GM10248 (cell line): ENCODE measurements around the gene COCH.
"Not testable (repeated sequence)": the region's sequence is repeated elsewhere in the genome, so short reads cannot be mapped to it uniquely, and the experiment has no call there.

Experiments
- CTCF ChIA-PET: fragments of 300-600 bp; sonication (Branson Sonifier 250); formaldehyde crosslinking; extraction: SDS; loops from one replicate; lab custom pipeline; 2021; ENCODE audit warnings: antibody characterized with exemption; lab: Yijun Ruan, JAX
- POLR2A ChIA-PET: fragments of 350-650 bp; sonication (Branson Sonifier 250); formaldehyde crosslinking; extraction: SDS; loops from one replicate; lab custom pipeline; 2020; ENCODE audit warnings: antibody characterized with exemption; lab: Yijun Ruan, JAX
- DNase-seq: peaks from one replicate; pipeline ENCODE4 v3.0.0; 2012; ENCODE audit errors: extremely low spot score
- CTCF ChIP-seq: IDR thresholded peaks from 2 replicates; pipeline ENCODE4 v1.5.1; 2012; ENCODE audit warnings: mild to moderate bottlenecking, low read depth; ENCODE audit errors: extremely low read depth, missing control alignments, control extremely low read depth

Gene COCH

DNA sequence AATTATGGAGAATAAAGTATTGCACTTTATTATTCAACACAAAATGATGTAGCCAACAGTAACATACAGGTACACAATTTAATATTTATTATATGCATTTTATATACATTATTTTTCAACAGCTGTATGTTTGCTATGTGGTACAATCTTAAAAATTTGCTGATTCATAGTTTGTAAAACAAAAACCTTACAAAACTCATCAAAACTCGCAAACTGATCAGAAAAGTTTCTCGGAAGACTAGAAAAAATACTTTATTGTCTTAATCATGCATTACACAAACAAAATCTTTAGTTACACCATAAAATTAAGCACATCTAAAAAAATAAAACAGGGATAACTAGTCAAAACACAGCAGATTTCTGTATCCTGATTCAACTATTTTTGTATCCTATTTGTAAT, 19.5 kb downstream of the COCH start:
- ChIA-PET CTCF (interaction anchor here (2.3 kb wide), 1 partner anchor 8 kb away, joined by 7 read pairs; no protein-coding TSS in a partner anchor), POLR2A (no interaction called here)
- no peak for TF ChIP-seq CTCF
- DNase-seq, result no peak

DNA sequence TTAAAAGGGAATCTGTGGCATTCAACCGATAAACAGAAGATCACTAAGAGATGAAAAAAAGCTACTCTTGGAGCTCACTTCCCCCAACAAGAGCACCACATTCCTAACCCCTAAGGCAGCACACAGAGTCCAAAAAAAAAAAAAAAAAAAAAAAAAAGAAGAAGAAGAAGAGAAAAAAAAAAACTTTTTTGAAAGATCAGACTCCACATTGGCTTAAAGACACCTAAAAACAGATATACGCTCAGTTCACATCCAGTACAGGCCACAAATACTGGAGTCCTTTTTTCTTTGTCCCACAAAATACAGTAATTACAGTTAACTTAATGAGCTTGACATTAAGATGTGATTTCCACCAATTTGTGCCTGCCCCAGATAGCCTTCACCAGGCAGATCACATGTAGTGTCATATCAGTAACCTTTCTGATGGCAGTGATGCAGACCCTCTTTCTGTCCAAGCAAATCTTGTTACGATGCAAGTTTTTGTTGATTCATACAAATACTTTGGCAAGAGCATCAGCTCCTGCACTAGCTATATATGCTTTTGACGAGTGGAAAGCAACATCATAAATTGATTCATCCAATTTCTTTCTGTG, 20.7 kb downstream of the COCH start:
- no peak for DNase-seq
- ChIA-PET POLR2A (no interaction called here), CTCF (interaction anchor here (1.1 to 2.3 kb wide), 5 partner anchors 9 to 175 kb away, joined by 3 to 7 read pairs (median 3); no protein-coding TSS in a partner anchor)
- TF ChIP-seq CTCF, result no peak

DNA sequence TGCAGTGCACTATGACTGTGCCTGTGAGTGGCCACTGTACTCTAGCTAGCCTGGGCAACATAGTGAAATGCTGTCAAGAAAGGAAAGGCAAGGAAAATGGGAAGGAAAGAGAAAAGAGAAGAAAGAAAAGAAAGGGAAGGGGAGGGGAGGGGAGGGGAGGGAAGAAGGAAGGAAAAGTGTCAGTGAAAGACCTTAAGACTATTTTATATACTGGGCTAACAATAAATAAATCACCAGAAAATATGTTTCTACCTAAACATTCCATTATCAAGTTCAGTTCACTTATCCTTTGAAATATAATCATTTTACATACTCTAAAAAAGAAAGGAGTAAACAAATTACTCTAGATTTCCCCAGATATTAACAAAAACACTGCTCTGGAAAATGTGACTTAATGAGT, 22.1 kb downstream of the COCH start:
- ChIA-PET POLR2A (no interaction called here), CTCF (interaction anchor here (2.3 kb wide), 1 partner anchor 10 kb away, joined by 7 read pairs; no protein-coding TSS in a partner anchor)
- no peak for DNase-seq
- no peak for TF ChIP-seq CTCF

DNA sequence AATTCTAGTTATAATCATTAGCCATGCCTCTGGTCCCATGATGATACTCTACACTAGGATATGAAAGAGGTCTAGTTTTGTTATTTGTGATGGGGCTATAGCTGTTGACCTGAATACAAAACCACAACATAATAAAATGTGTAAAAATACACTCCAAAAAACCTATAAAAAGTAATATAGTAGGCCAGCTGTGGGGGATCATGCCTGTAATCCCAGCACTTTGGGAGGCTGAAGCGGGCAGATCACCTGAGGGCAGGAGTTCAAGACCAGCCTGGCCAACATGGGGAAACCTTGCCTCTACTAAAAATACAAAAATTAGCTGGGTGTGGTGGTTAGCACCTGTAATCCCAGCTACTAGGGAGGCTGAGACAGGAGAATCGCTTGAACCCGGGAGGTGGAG, 22.8 kb downstream of the COCH start:
- CTCF ChIA-PET, result interaction anchor here (1.5 kb wide), 1 partner anchor 15 kb away, joined by 3 read pairs; no protein-coding TSS in a partner anchor
- DNase-seq, result not testable (repeated sequence)

DNA sequence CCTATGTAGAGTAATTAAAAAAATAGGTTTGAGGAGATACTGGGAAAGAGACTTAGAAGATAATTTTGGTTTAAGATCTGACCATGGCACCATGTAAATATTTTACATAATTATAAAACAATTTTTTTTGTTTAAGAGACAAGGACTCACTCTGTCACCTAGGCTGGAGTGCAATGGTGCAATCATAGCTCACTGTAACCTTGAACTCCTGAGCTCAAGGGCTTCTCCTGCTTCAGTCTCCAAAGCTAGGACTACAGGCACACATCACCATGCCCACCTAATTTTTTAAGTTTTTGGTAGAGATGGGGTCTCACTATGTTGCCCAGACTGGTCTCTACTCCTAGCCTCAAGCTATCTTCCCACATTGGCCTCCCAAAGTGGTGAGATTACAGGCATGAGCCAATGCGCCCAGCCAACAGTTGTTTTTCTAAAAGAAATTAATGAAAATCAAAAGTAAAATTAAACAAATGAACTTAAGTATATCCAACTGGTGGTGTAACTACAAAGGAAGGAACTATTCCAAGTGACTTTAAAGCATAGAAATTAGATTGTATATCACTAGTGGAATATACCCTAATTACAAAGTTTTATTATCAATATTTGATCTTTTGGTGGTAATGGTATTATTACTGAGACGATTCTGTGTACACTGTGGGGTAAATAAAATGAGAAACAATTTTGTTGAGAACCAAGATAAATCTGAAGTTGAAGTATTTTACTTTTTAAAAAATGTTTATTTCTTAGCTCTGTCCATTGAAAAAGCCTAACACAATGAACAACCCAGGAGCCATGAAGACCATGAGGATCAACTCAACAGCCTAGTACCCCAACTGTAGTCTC, 29.1 kb downstream of the COCH start:
- TF ChIP-seq CTCF, result no peak
- ChIA-PET CTCF (interaction anchor here (0.8 to 3.2 kb wide), 6 partner anchors 8 to 247 kb away, joined by 3 to 11 read pairs (median 4); partner anchors contain the start of gene COCH), POLR2A (no interaction called here)
- DNase-seq, result no peak

More for the DNA sequence above, 22.8 kb downstream of the COCH start:
- POLR2A ChIA-PET, result not testable (repeated sequence)

DNA sequence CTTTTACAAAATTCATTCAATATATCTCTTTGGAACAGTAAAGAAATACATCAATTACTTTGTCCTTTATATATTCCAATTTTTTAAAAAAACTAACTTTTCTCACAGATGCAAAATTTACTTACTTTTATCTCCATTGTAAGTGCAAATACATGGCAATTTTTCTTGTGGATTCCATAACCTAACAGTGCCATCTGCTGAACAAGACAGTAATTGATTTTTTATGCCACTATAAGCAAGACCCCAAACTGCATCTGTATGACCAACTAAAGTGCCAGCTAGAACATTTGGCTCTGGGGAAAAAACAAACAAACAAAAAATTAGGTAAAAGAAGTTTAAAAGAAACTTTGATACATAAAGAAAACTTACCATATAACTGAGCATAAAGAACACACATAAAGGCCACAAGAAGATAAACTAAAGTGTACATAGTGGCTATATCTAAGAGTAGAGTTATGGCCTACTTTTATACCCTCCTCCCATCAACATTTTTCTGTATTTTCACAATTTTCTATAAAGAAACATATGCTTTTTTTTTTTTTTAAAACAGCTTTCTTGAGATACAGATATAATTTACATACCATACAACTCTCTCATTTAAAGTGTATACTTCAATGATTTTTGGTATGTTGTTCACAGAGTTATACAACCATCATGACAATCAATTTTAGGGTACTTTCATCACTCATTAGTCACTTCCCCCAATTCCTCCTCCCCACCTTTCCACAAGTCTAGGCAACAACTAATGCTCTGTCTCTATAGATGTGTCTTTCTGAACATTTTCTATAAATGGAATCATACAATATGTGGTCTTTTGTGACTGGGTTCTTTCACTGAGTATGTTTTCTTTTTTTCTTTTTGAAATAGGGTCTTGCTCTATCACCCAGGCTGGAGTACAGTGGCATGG, 32.6 kb downstream of the COCH start:
- CTCF ChIA-PET, result interaction anchor here (1.5 to 3.4 kb wide), 2 partner anchors 36 to 251 kb away, joined by 3 to 11 read pairs; no protein-coding TSS in a partner anchor
- no peak for DNase-seq
- TF ChIP-seq CTCF, result peak; percentile 46
- POLR2A ChIA-PET, result no interaction called here
